CD4-positive, alpha-beta memory T cell (primary cell): ENCODE results near the gene CEBPE. TPM values are rescaled to one million over a fixed set of nuclear protein-coding genes. Genes with fewer than 3 reads are reported as not detected.

Experiments
- CTCF ChIA-PET: fragments of 350-600 bp; sonication (Branson Sonifier 250); formaldehyde crosslinking; loops from one replicate; lab custom pipeline; 2021; ENCODE audit warnings: inconsistent platforms; ENCODE audit not compliant: partially characterized antibody; lab: Charles Lee
- POLR2A ChIA-PET: fragments of 350-600 bp; sonication (Branson Sonifier 250); formaldehyde crosslinking; loops from one replicate; lab custom pipeline; 2021; ENCODE audit not compliant: partially characterized antibody; lab: Charles Lee
- DNase-seq, 5 donors: peaks; one replicate each; pipeline versions ENCODE4 v3.0.0 to v3.0.0-alpha.2; 2020 to 2022; ENCODE audit warnings: mixed read lengths in 1 of 5
- H3K27ac ChIP-seq: one replicate; pipeline ENCODE4 v1.7.0; 2013; ENCODE audit warnings: low read depth, low read length
- H3K27me3 ChIP-seq: 2 replicates; pipeline ENCODE4 v1.7.0; 2013; ENCODE audit warnings: mild to moderate bottlenecking, low read length, moderate library complexity; ENCODE audit not compliant: insufficient read depth
- H3K36me3 ChIP-seq: 2 replicates; pipeline ENCODE4 v1.7.0; 2013; ENCODE audit warnings: mild to moderate bottlenecking, low read length, moderate library complexity; ENCODE audit not compliant: insufficient read depth
- H3K4me1 ChIP-seq: 2 replicates; pipeline ENCODE4 v1.7.0; 2013; ENCODE audit warnings: mild to moderate bottlenecking, low read length, moderate library complexity; ENCODE audit not compliant: insufficient read depth
- H3K4me3 ChIP-seq, 2 donors: one replicate each; pipeline ENCODE4 v1.7.0; 2013; ENCODE audit warnings: low read length in 2 of 2, mild to moderate bottlenecking in 1 of 2
- H3K9me3 ChIP-seq, 2 donors: one replicate each; pipeline ENCODE4 v1.7.0; 2013; ENCODE audit warnings: low read length in 2 of 2, control low read depth in 1 of 2; ENCODE audit not compliant: control insufficient read depth in 1 of 2
- H3K27ac Mint-ChIP-seq, 7 donors: one replicate each; pipeline ENCODE4 v1.8.0; 2020 to 2021; ENCODE audit warnings: mixed read lengths in 7 of 7, mild to moderate bottlenecking in 6 of 7, inconsistent platforms in 3 of 7, moderate library complexity in 3 of 7
- H3K27me3 Mint-ChIP-seq, 2 donors: one replicate each; pipeline ENCODE4 v1.8.0; 2020 to 2021; ENCODE audit warnings: mixed read lengths in 2 of 2
- H3K36me3 Mint-ChIP-seq, 2 donors: one replicate each; pipeline ENCODE4 v1.8.0; 2020 to 2021; ENCODE audit warnings: mixed read lengths in 2 of 2, inconsistent platforms in 1 of 2, mild to moderate bottlenecking in 1 of 2
- H3K4me1 Mint-ChIP-seq, 4 donors: one replicate each; pipeline ENCODE4 v1.8.0; 2020 to 2021; ENCODE audit warnings: mixed read lengths in 4 of 4, mild to moderate bottlenecking in 1 of 4
- H3K4me3 Mint-ChIP-seq, 8 donors: one replicate each; pipeline ENCODE4 v1.8.0; 2020 to 2021; ENCODE audit warnings: mixed read lengths in 8 of 8, mild to moderate bottlenecking in 7 of 8, moderate library complexity in 6 of 8, inconsistent platforms in 3 of 8
- H3K9me3 Mint-ChIP-seq, 8 donors: one replicate each; pipeline ENCODE4 v1.8.0; 2020 to 2021; ENCODE audit warnings: mixed read lengths in 8 of 8, mild to moderate bottlenecking in 5 of 8, inconsistent platforms in 3 of 8, moderate library complexity in 1 of 8
- intact Hi-C: fragments of 100-400 bp; cut with micrococcal nuclease; formaldehyde crosslinking; loops from one replicate; pipeline ENCODE4 v1.15.1; 2023
- polyA plus RNA-seq, 2 donors: library from polyadenylated mRNA; unstranded; fragments of 300-500 nt; fragmentation: Illumina TruSeq; gene quantifications; one replicate each; pipeline ENCODE4 v1.2.3, GENCODE V29; 2021
- total RNA-seq, 2 experiments: library from RNA; stranded (reverse); gene quantifications; one replicate each; pipeline ENCODE4 v1.2.3, GENCODE V29; 2021

Gene CEBPE
- total and polyA plus RNA-seq, 4 experiments from 2014 or later, result 0.16 to 0.84 (median 0.52) TPM

DNA sequence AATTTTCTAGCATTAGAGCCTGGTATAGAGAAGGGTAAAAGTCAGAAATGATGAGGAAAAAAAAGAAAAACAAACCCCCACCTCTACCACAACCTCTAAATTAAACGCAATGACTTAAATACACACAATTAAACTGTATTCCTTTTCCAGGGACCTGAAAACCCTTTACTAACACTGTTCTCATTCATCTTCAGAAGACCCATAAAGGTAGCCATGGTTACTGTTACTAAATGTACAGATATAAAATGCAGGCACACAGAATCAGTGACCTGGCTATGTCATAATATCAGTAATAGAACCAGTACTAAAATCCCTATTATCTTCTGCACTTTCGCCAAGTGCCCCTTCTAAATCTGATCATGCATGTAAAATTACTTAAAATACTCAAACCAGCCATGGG is 25.5 kb downstream of the CEBPE start:
- Mint-ChIP-seq H3K36me3 (peaks cover 36 to 50% of the 10 kb centered on the region in 2 donors), H3K27ac (peak overlapping the region in 3 of 7 donors; percentile 37 to 85 (median 41)), H3K4me1 (peaks cover 24 to 38% (median 29%) of the 10 kb centered on the region in 4 donors), H3K9me3 (no peaks in the 10 kb centered on the region), H3K4me3 (peak overlapping the region in 3 of 8 donors; percentile 23 to 74 (median 69)), H3K27me3 (no peaks in the 10 kb centered on the region)
- ChIA-PET POLR2A (interaction anchor here (1.6 to 5.2 kb wide), 8 partner anchors 16 to 327 kb away, joined by 5 to 67 read pairs (median 33); partner anchors contain the start of genes CEBPE, OXA1L, PABPN1 and PPP1R3E), CTCF (interaction anchor here (1.6 to 3.6 kb wide), 7 partner anchors 14 to 240 kb away, joined by 3 to 42 read pairs (median 18); no protein-coding TSS in a partner anchor)
- Histone ChIP-seq H3K4me1 (peaks cover 45% of the 10 kb centered on the region), H3K9me3 (no peaks in the 10 kb centered on the region), H3K36me3 (peaks cover 50% of the 10 kb centered on the region), H3K4me3 (peak overlapping the region; percentile 76 to 90), H3K27ac (peak overlapping the region; percentile 94), H3K27me3 (no peaks in the 10 kb centered on the region)
- intact Hi-C loops, result loop anchor here (10.0 kb wide), 1 partner anchor 461 kb away; the partner anchor contains the start of genes THTPA and ZFHX2
- DNase-seq, result no peak

DNA sequence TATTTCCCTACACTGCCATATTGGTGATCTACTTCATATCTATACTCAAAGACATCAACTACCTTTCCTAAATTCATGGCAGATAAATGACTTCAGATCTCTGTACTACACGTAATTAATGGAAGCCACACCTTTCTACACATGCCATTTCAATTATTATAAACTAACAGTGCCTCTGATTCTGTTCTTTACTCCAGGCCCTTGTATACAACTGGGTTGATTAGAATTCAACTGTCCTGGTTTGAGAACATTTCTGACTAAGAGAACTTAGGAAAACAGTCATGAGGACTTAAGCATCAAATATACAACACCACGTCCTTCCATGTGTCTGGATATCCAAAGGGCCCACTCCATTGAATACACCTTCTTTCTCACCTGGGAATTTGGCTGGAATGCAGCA is 26.0 kb downstream of the CEBPE start:
- Histone ChIP-seq H3K27ac (no peak overlapping the region), H3K4me3 (no peak overlapping the region), H3K4me1 (peaks cover 42% of the 10 kb centered on the region), H3K9me3 (no peaks in the 10 kb centered on the region), H3K27me3 (no peaks in the 10 kb centered on the region), H3K36me3 (peaks cover 50% of the 10 kb centered on the region)
- intact Hi-C loops, result loop anchor here (10.0 kb wide), 1 partner anchor 462 kb away; the partner anchor contains the start of genes THTPA and ZFHX2
- peaks cover 37 to 50% of the 10 kb centered on the region in 2 donors for H3K36me3 Mint-ChIP-seq
- peaks cover 25 to 36% (median 29%) of the 10 kb centered on the region in 4 donors for H3K4me1 Mint-ChIP-seq
- peak overlapping the region in 4 of 8 donors; percentile 23 to 74 (median 66) for H3K4me3 Mint-ChIP-seq
- no peaks in the 10 kb centered on the region for H3K27me3 Mint-ChIP-seq
- ChIA-PET CTCF (interaction anchor here (1.5 to 5.4 kb wide), 3 partner anchors 16 to 99 kb away, joined by 4 to 37 read pairs (median 27); no protein-coding TSS in a partner anchor), POLR2A (no interaction called here)
- H3K27ac Mint-ChIP-seq, result peak overlapping the region in 4 of 7 donors; percentile 37 to 85 (median 44)
- H3K9me3 Mint-ChIP-seq, result no peaks in the 10 kb centered on the region
- DNase-seq, result no peak

DNA sequence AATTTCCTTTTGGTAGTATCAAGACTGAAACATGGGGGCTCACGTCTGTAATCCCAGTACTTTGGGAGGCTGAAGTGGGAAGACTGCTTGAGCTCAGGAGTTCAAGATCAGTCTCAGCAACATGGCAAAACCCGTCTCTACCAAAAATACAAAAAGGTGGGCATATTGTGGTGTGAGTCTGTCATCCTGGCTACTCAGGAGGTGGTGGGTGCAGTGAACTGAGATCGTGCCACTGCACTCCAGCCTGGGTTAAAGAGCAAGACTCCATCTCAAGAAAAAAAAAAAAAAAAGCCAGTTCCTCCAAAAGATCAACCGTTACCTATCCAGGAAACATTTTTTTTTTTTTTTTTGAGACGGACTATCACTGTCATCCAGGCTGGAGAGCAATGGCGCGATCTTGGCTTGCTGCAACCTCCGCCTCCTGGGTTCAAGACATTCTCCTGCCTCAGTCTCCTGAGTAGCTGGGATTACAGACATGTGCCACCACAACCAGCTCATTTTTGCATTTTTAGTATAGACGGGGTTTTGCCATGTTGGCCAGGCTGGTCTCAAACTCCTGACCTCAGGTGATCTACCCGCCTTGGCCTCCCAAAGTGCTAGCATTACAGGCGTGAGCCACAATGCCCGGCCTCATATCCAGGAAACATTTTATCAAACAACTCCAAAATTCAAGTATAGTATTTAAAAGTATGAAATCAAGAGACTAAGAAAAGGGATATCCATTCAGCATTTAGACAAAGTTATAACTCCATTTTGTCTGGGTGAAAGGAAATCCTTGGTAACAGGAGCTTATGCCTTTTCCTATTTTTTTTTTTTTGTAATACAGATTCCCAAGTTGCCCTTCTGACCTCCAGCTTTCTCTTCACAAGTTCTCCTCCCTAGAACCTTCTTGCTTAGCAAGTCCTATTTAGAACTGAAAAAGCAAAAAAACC is 27.5 kb downstream of the CEBPE start:
- H3K27ac Mint-ChIP-seq, result peak overlapping the region in 3 of 7 donors; percentile 38 to 66 (median 51)
- intact Hi-C loops, result loop anchor here (10.0 kb wide), 1 partner anchor 463 kb away; the partner anchor contains the start of genes THTPA and ZFHX2
- H3K36me3 Mint-ChIP-seq, result peaks cover 41 to 51% of the 10 kb centered on the region in 2 donors
- no peak for DNase-seq
- H3K4me1 Mint-ChIP-seq, result peaks cover 25 to 40% (median 31%) of the 10 kb centered on the region in 4 donors
- Histone ChIP-seq H3K36me3 (peaks cover 52% of the 10 kb centered on the region), H3K27ac (no peak overlapping the region), H3K9me3 (no peaks in the 10 kb centered on the region), H3K4me3 (no peak overlapping the region), H3K27me3 (no peaks in the 10 kb centered on the region), H3K4me1 (peaks cover 31% of the 10 kb centered on the region)
- peaks cover 0 to 3% (median 0%) of the 10 kb centered on the region in 8 donors for H3K9me3 Mint-ChIP-seq
- peak overlapping the region in 2 of 8 donors; percentile 10 to 41 for H3K4me3 Mint-ChIP-seq
- ChIA-PET CTCF (interaction anchor here (1.4 to 5.4 kb wide), 5 partner anchors 14 to 97 kb away, joined by 4 to 37 read pairs (median 8); no protein-coding TSS in a partner anchor), POLR2A (interaction anchor here (1.0 to 1.1 kb wide), 2 partner anchors 29 to 85 kb away, joined by 3 read pairs; no protein-coding TSS in a partner anchor)
- no peaks in the 10 kb centered on the region for H3K27me3 Mint-ChIP-seq

DNA sequence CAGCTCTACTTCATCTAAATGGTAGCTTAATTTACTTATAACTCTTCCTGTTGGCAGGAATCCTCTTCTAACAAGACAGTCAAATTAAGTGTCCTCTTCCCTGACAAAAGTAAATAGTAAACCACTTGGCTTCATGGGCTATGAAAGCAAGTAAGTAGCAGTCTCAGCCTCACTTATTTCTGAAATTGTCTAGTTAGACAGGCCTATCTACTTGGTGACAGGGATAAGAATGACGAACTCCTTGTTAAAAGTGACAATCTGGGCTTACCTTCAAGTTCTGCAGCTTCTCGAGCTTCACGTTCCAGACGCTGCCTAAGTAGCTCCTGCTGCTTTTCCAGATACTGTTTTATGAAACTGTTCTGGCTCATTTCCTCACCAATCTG is 28.8 kb downstream of the CEBPE start:
- ChIA-PET POLR2A (interaction anchor here (1.2 kb wide), 1 partner anchor 22 kb away, joined by 3 read pairs; no protein-coding TSS in a partner anchor), CTCF (interaction anchor here (0.5 to 5.4 kb wide), 9 partner anchors 10 to 117 kb away, joined by 3 to 37 read pairs (median 4); no protein-coding TSS in a partner anchor)
- H3K4me1 ChIP-seq, result peaks cover 29% of the 10 kb centered on the region
- peaks cover 50 to 64% of the 10 kb centered on the region in 2 donors for H3K36me3 Mint-ChIP-seq
- no peak overlapping the region for H3K4me3 ChIP-seq
- no peak overlapping the region for H3K4me3 Mint-ChIP-seq
- no peaks in the 10 kb centered on the region for H3K9me3 ChIP-seq
- peaks cover 0 to 3% (median 0%) of the 10 kb centered on the region in 8 donors for H3K9me3 Mint-ChIP-seq
- H3K4me1 Mint-ChIP-seq, result peaks cover 29 to 50% (median 33%) of the 10 kb centered on the region in 4 donors
- H3K27me3 Mint-ChIP-seq, result no peaks in the 10 kb centered on the region
- peaks cover 63% of the 10 kb centered on the region for H3K36me3 ChIP-seq
- intact Hi-C loops, result loop anchor here (10.0 kb wide), 1 partner anchor 465 kb away; the partner anchor contains the start of genes THTPA and ZFHX2
- no peak for DNase-seq
- peak overlapping the region in 2 of 7 donors; percentile 67 to 83 for H3K27ac Mint-ChIP-seq
- no peak overlapping the region for H3K27ac ChIP-seq
- no peaks in the 10 kb centered on the region for H3K27me3 ChIP-seq

DNA sequence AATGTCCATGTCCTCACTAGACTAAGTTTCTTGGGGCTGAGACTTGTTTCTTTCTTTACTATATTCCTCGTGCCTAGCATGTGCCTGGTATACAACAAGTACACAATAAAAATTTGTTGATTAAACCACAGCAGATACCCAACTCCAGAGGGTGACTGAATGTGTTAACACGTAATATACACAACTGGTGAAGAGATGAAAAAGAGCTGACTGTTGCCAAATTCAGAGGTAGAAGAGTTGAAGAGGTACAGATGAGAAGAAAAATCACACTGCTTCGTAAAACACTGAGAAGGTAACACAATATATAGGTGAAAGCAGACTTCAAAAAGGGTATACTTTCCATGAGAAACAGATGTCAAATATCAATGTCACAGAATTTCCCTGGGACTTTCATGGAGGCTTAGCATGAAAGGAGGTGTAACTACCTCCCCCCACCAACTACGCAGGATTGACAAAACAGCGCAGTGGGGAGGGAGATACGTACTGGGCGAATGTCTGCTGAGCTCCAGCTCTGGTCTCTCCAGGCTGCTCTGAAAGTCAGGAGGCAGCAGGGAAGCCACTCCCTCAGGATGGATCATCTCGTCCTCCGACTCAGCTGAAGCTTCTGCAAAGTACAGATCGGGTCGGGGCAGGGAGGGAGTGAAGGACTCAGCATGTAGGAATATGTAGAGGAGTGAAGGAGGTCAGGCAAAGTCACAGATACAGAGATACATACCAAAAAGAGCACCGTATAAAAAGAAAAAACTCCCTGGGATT is 29.4 kb downstream of the CEBPE start:
- Mint-ChIP-seq H3K4me1 (peaks cover 29 to 50% (median 33%) of the 10 kb centered on the region in 4 donors), H3K36me3 (peaks cover 55 to 68% of the 10 kb centered on the region in 2 donors), H3K27ac (peak overlapping the region in 1 of 7 donors; percentile 14), H3K4me3 (peak overlapping the region in 1 of 8 donors; percentile 3), H3K9me3 (peaks cover 0 to 3% (median 0%) of the 10 kb centered on the region in 8 donors), H3K27me3 (no peaks in the 10 kb centered on the region)
- CTCF ChIA-PET, result interaction anchor here (0.5 to 5.4 kb wide), 8 partner anchors 9 to 116 kb away, joined by 3 to 37 read pairs (median 4); no protein-coding TSS in a partner anchor
- intact Hi-C loops, result loop anchor here (10.0 kb wide), 1 partner anchor 465 kb away; the partner anchor contains the start of genes THTPA and ZFHX2
- Histone ChIP-seq H3K27ac (no peak overlapping the region), H3K4me1 (peaks cover 29% of the 10 kb centered on the region), H3K36me3 (peaks cover 65% of the 10 kb centered on the region), H3K27me3 (no peaks in the 10 kb centered on the region), H3K4me3 (no peak overlapping the region), H3K9me3 (no peaks in the 10 kb centered on the region)
- POLR2A ChIA-PET, result interaction anchor here (1.2 kb wide), 1 partner anchor 23 kb away, joined by 3 read pairs; no protein-coding TSS in a partner anchor
- DNase-seq, result no peak

DNA sequence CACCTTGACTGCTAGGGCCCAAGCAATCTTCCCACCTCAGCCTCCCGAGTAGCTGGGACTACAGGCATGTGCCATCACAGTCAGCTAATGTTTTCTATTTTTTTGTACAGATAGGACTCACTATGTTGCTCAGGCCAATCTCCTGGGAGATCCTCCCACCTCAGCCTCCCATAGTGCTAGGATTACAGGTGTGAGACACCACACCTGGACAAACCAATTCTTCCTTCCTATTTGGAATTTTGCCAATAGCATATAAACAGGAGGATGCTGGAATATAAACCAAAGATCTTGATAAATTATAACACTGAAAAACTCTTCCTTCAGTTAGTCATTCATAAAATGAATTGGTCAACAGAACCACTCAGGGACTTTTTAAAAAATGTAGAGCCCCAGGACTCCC is 32.5 kb downstream of the CEBPE start:
- Mint-ChIP-seq H3K4me3 (no peak overlapping the region), H3K4me1 (peaks cover 19 to 40% (median 19%) of the 10 kb centered on the region in 4 donors), H3K36me3 (peaks cover 50 to 63% of the 10 kb centered on the region in 2 donors), H3K9me3 (peaks cover 0 to 3% (median 0%) of the 10 kb centered on the region in 8 donors), H3K27me3 (no peaks in the 10 kb centered on the region), H3K27ac (peak overlapping the region in 3 of 7 donors; percentile 22 to 76 (median 59))
- Histone ChIP-seq H3K27ac (no peak overlapping the region), H3K4me1 (peaks cover 5% of the 10 kb centered on the region), H3K36me3 (peaks cover 62% of the 10 kb centered on the region), H3K27me3 (no peaks in the 10 kb centered on the region), H3K4me3 (no peak overlapping the region), H3K9me3 (no peaks in the 10 kb centered on the region)
- no peak for DNase-seq
- intact Hi-C loops, result no loop called here
- CTCF ChIA-PET, result interaction anchor here (1.1 to 2.1 kb wide), 5 partner anchors 9 to 100 kb away, joined by 3 to 8 read pairs (median 4); no protein-coding TSS in a partner anchor
- POLR2A ChIA-PET, result interaction anchor here (0.7 kb wide), 1 partner anchor 26 kb away, joined by 3 read pairs; no protein-coding TSS in a partner anchor
